ENCODE data around the gene YPEL2. TPM values are rescaled to one million over a fixed set of nuclear protein-coding genes. Genes with fewer than 3 reads are reported as not detected.

Gene YPEL2
- total RNA-seq, 1 donor, result 7.8 TPM

DNA sequence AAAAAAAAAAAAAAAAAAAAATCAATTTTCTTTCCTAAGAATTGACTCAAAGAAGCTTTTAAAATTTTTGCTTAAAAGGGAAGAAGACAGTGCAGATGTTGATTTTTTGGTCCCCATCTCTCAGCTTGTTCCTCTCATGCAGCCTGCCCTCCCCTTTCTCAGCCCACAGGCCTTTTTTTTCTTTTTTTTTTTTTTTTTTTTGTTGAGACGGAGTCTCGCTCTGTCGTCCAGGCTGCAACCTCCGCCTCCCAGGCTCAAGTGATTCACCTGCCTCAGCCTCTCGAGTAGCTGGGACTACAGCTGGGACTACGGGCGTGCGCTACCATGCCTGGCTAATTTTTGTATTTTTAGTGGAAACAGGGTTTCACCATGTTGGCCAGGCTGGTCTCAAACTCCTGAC, 17.7 kb downstream of the YPEL2 start:
- TF ChIP-seq, protein P1, sequence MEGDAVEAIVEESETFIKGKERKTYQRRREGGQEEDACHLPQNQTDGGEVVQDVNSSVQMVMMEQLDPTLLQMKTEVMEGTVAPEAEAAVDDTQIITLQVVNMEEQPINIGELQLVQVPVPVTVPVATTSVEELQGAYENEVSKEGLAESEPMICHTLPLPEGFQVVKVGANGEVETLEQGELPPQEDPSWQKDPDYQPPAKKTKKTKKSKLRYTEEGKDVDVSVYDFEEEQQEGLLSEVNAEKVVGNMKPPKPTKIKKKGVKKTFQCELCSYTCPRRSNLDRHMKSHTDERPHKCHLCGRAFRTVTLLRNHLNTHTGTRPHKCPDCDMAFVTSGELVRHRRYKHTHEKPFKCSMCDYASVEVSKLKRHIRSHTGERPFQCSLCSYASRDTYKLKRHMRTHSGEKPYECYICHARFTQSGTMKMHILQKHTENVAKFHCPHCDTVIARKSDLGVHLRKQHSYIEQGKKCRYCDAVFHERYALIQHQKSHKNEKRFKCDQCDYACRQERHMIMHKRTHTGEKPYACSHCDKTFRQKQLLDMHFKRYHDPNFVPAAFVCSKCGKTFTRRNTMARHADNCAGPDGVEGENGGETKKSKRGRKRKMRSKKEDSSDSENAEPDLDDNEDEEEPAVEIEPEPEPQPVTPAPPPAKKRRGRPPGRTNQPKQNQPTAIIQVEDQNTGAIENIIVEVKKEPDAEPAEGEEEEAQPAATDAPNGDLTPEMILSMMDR (IDR thresholded peaks at IDR 0.05; ENCODE audit: insufficient read depth, low read depth, low read length), result no peak
- no peak for DNase-seq (ENCODE audit: low read depth)

DNA sequence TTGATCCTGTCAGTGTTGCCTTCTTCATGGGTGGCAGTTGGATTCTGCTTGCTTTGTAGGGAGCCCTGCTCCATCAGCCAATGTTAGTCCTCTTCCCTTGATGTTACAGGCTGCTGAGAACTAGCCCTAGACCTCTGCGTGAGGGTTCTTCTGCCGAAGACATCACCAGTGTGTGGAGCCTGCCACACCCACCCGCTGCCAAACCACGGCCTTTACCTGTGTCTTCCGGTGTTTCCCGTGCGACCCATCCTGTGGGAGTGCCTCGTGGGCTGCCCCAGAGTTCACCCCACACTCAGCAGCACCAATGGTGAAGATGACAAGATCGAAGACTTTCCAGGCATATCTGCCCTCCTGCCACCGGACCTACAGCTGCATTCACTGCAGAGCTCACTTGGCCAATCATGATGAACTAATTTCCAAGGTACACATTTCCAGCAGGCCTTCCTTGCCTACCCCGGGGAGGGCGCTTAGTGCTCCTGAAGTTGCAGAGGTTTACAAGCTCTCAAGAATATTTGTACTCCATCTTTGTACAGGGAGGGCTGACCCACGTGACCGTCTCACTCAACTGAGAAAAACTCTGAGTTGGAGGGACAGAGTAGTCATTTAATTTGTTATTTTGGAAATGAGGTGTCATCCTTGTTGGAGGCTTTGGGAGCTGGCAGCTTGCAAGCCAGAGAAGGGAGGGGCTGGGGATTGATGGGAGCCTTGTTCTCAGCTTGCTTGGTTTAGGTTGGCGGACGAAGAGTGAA, 21.8 kb downstream of the YPEL2 start:
- TF ChIP-seq, protein P1 (IDR thresholded peaks at IDR 0.05; ENCODE audit: insufficient read depth, low read depth, low read length), result no peak
- H3K4me3 ChIP-seq (ENCODE audit: low read depth, low read length), result no peak overlapping the region

More for the DNA sequence above, 17.7 kb downstream of the YPEL2 start:
- no peak overlapping the region for H3K4me3 ChIP-seq (ENCODE audit: low read depth, low read length)

DNA sequence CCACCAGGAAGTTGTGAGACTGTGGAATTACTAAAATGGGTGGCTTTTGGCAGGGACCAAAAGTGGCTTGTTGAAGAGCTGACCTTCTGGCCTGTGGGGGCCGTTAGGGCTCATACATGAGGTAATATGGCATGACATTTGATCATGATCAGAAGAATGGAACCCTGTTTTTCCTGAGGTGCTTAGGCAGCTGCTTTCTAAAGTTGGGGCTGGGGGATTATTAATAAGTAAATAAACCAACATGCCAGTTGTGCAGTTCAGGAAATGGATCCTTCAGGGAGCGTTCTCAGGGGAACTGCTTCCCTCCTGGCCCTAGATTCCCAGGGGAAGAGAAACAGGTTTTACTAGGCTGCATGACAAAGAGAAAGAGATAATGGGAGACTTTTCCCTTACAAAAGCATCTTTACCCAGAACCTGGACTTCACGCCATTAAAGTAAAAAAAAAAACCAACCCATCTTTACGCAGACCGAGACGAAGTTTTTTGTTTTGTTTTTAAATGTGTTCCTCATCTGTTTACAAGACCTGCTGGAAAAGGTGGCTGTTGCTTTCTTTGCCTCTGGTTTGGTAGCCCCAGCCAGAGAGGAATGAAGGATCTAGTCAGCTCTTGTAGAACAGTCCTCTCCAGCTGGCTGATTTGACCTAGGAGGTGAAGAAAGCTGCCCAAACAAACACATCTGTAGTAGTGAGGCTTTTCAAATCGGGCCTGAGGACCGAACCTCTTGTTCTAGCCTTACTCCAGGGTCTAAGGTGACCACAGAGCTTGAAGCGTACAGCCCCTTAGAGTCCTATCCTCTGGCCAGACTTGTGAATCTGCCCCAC, 22.7 kb downstream of the YPEL2 start:
- no peak for DNase-seq (ENCODE audit: low read depth)
- TF ChIP-seq, protein P1 (IDR thresholded peaks at IDR 0.05; ENCODE audit: insufficient read depth, low read depth, low read length), result no peak
- H3K4me3 ChIP-seq (ENCODE audit: low read depth, low read length), result no peak overlapping the region

More for the DNA sequence above, 21.8 kb downstream of the YPEL2 start:
- DNase-seq (ENCODE audit: low read depth), result no peak

DNA sequence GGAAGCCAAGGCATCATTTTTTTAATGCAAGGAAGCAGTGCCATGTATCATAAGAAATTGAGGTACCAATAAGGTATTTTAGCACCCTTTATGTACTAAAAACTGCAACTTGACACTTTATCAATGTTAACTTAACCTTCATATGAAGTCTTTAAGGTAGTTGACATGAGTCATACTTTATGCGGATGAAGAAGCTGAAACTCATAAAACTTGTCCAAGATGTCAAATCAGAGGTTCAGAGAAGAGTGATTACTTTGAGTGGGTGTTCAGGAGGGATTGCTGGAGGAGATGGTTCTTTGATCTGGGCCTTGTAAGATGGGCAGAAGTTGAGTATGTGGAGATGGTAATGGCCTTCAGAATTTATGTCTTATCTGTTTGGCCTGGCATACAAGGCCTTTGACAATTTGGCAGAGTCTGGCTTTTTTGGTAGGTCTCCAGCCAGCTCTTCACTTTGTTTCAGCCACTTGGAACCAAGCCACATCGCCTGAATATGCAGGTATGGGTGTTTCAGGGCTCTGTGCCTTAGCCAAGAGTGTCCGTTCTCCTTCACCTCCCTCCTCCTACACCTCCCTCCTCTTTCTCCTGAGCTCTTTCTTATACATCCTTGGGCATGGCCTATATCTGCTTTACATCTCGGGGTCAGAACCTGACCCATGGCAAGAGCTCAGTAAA, 23.7 kb downstream of the YPEL2 start:
- H3K4me3 ChIP-seq (ENCODE audit: low read depth, low read length), result no peak overlapping the region
- TF ChIP-seq, protein P1 (IDR thresholded peaks at IDR 0.05; ENCODE audit: insufficient read depth, low read depth, low read length), result no peak
- no peak for DNase-seq (ENCODE audit: low read depth)

DNA sequence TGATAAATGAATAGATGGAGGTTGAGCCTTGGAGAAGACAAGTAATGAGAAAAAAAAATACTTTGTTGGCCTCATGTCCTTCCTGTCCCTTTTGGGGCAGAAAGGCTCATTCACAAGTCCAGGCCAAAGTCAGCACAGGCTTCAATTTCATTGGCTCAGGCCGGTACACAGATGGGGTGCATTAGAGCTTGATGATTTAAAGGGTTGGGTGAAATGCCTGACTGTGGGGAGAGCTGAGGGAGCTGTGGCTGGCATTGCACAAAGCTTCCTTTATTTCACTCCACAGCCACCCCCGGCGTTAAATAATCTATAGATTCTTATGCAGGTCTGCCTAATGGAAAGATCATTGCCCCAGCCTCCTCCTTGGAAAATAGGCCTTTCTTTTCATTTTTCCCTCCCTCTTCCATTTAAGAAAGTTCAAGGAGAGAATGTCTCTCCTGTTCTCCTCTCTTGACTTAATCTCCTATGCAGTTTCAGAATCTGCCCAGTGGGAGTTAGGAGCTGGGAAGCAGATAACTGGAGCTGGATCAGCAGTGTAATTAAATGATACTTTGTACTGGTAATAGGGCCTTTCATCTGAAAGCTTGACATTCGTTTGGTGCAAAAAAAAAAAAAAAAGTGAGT, 24.4 kb downstream of the YPEL2 start:
- TF ChIP-seq, protein P1 (IDR thresholded peaks at IDR 0.05; ENCODE audit: insufficient read depth, low read depth, low read length), result no peak
- no peak for DNase-seq (ENCODE audit: low read depth)

DNA sequence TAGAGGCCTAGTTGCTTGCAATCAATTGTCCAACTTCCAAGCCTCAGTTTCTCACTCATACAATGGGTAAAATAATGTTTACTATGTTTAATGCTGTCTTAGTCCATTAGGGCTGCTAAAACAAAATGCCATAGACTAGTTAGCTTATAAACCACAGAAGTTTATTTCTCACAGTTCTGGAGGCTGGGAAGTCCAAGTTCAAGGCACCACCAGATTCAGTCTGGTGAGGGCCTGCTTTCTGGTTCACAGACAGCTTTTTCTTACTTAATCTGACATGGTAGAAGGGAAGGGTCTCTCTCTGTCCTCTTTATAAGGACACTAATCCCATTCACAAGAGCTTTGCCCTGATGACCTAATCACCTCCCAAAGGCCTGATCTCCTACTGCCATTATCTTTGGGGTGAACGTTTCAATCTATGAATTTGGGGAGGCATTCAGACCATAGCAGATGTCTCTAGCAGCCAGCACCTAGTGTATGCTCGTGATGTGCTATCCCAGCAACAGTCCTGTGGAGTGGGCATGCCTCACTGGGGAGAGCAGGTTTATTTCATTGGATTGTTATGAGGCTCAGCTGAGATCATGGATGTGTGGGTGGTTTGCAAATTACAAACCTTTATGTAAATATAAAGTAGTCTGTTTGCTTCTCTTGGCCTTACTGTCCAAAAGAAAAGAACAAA, 25.2 kb downstream of the YPEL2 start:
- TF ChIP-seq, protein P1 (IDR thresholded peaks at IDR 0.05; ENCODE audit: insufficient read depth, low read depth, low read length), result no peak
- no peak for DNase-seq (ENCODE audit: low read depth)
- no peak overlapping the region for H3K4me3 ChIP-seq (ENCODE audit: low read depth, low read length)

More for the DNA sequence above, 24.4 kb downstream of the YPEL2 start:
- no peak overlapping the region for H3K4me3 ChIP-seq (ENCODE audit: low read depth, low read length)

Measured in fibroblast of villous mesenchyme (primary cell).